Endothelial cell (in vitro differentiated cells): Measurements from ENCODE around the gene NISCH. TPM values are rescaled to one million over a fixed set of nuclear protein-coding genes. Genes with fewer than 3 reads are reported as not detected.

Experiments used
- DNase-seq: peaks from one replicate; pipeline ENCODE4 v3.0.0; 2021; ENCODE audit warnings: low spot score
- H3K27ac Mint-ChIP-seq: one replicate; pipeline ENCODE4 v1.8.0; 2021; ENCODE audit warnings: mixed read lengths, inconsistent platforms; ENCODE audit not compliant: unreplicated experiment
- H3K27me3 Mint-ChIP-seq: one replicate; pipeline ENCODE4 v1.8.0; 2021; ENCODE audit warnings: mild to moderate bottlenecking, moderate library complexity, mixed read lengths, inconsistent platforms; ENCODE audit not compliant: unreplicated experiment
- H3K36me3 Mint-ChIP-seq: one replicate; pipeline ENCODE4 v1.8.0; 2021; ENCODE audit warnings: mild to moderate bottlenecking, low read depth, mixed read lengths, inconsistent platforms; ENCODE audit not compliant: unreplicated experiment
- H3K4me1 Mint-ChIP-seq: one replicate; pipeline ENCODE4 v1.8.0; 2021; ENCODE audit warnings: mild to moderate bottlenecking, mixed read lengths, inconsistent platforms; ENCODE audit not compliant: unreplicated experiment
- H3K4me3 Mint-ChIP-seq: one replicate; pipeline ENCODE4 v1.8.0; 2021; ENCODE audit warnings: mild to moderate bottlenecking, mixed read lengths, inconsistent platforms; ENCODE audit not compliant: unreplicated experiment
- H3K9me3 Mint-ChIP-seq: one replicate; pipeline ENCODE4 v1.8.0; 2021; ENCODE audit warnings: mixed read lengths, inconsistent platforms; ENCODE audit not compliant: unreplicated experiment
- CTCF ChIP-seq: fragments of 200-600 bp; sonication (generic); IDR thresholded peaks from one replicate; pipeline ENCODE4 v1.5.0; 2021; ENCODE audit warnings: antibody characterized with exemption; ENCODE audit not compliant: unreplicated experiment
- total RNA-seq: library from RNA; stranded (reverse); fragmentation: NEBNext Ultra II Directional; extraction: Animal tissue kit (Norgen Biotek cat#: 25700); gene quantifications from one replicate; pipeline ENCODE4 v1.2.1, GENCODE V29; 2021; ENCODE audit not compliant: unreplicated experiment

Gene NISCH
- total RNA-seq, 1 donor from 2014 or later: 261 TPM

GRCh38 chr3:52506266-52506966 is 51.0 kb downstream of the NISCH start:
- Mint-ChIP-seq H3K4me3 (no peak overlapping the region), H3K36me3 (peaks cover 46% of the 10 kb centered on the region), H3K4me1 (peaks cover 3% of the 10 kb centered on the region), H3K9me3 (no peaks in the 10 kb centered on the region), H3K27ac (no peak overlapping the region), H3K27me3 (peaks cover 8% of the 10 kb centered on the region)
- DNase-seq: no peak
- TF ChIP-seq CTCF: no peak

GRCh38 chr3:52507359-52507758 is 52.0 kb downstream of the NISCH start:
- peak overlapping the region; percentile 4 for H3K27ac Mint-ChIP-seq
- H3K4me1 Mint-ChIP-seq: peaks cover 3% of the 10 kb centered on the region
- H3K27me3 Mint-ChIP-seq: peaks cover 9% of the 10 kb centered on the region
- H3K4me3 Mint-ChIP-seq: peak overlapping the region; percentile 66
- H3K9me3 Mint-ChIP-seq: no peaks in the 10 kb centered on the region
- TF ChIP-seq CTCF: no peak
- H3K36me3 Mint-ChIP-seq: peaks cover 47% of the 10 kb centered on the region
- DNase-seq: no peak

- no peak overlapping the region for H3K4me3 Mint-ChIP-seq
- no peak overlapping the region for H3K27ac Mint-ChIP-seq
- peaks cover 13% of the 10 kb centered on the region for H3K27me3 Mint-ChIP-seq
- no peak for TF ChIP-seq CTCF
- DNase-seq: no peak
- no peaks in the 10 kb centered on the region for H3K9me3 Mint-ChIP-seq
- H3K4me1 Mint-ChIP-seq: peaks cover 3% of the 10 kb centered on the region
- peaks cover 45% of the 10 kb centered on the region for H3K36me3 Mint-ChIP-seq
Measured at GRCh38 chr3:52509753-52510328, 54.4 kb downstream of the NISCH start.

- no peak for DNase-seq
- peaks cover 3% of the 10 kb centered on the region for H3K4me1 Mint-ChIP-seq
- no peak overlapping the region for H3K4me3 Mint-ChIP-seq
- peaks cover 10% of the 10 kb centered on the region for H3K27me3 Mint-ChIP-seq
- H3K27ac Mint-ChIP-seq: no peak overlapping the region
- H3K36me3 Mint-ChIP-seq: peaks cover 36% of the 10 kb centered on the region
- TF ChIP-seq CTCF: no peak
- H3K9me3 Mint-ChIP-seq: no peaks in the 10 kb centered on the region
Measured at GRCh38 chr3:52511509-52511908, 56.1 kb downstream of the NISCH start.

- peaks cover 3% of the 10 kb centered on the region for H3K4me1 Mint-ChIP-seq
- H3K36me3 Mint-ChIP-seq: peaks cover 31% of the 10 kb centered on the region
- no peak for TF ChIP-seq CTCF
- H3K27me3 Mint-ChIP-seq: peaks cover 10% of the 10 kb centered on the region
- no peak for DNase-seq
- no peak overlapping the region for H3K27ac Mint-ChIP-seq
- H3K4me3 Mint-ChIP-seq: peak overlapping the region; percentile 42
- H3K9me3 Mint-ChIP-seq: no peaks in the 10 kb centered on the region
Measured at GRCh38 chr3:52512105-52512504, 56.7 kb downstream of the NISCH start.
